ENCODE results near the gene ELOVL1. TPM values are rescaled to one million over a fixed set of nuclear protein-coding genes. Genes with fewer than 3 reads are reported as not detected.

ELOVL1 gene
- total and polyA plus RNA-seq, 2 experiments from 2014 or later = 16.7 to 23.3 TPM

DNA sequence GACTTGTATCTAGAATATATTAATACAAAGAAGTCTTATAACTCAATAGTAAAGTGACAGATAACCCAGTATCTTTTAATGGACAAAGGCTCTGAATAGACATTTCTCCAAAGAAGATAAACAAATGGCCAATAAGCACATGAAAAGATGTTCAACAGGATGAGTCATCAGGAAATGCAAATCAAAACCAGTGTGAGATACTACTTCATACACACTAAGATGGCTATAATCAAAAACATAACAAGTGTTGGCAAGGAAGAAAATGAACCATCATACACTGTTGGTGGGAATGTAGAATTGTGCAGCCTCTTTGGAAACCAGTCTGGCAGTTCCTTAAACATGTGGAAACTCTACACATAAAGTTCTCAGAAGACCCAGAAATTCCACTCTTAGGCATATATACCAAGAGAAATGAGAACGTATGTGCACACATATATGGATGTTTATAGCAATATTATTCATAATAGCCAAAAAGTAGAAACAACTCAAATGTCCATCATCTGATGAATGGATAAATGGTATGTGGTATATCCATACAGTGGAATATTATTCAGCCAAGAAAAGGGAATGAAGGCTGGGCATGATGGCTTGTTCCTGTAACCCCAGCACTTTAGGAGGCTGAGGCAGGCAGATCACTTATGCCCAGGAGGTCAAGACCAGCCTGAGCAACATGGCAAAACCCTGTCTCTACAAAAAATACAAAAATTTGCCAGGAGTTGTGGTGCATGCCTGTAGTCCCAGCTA, 40.1 kb downstream of the ELOVL1 start (continued):
- TF ChIP-seq, protein P1, sequence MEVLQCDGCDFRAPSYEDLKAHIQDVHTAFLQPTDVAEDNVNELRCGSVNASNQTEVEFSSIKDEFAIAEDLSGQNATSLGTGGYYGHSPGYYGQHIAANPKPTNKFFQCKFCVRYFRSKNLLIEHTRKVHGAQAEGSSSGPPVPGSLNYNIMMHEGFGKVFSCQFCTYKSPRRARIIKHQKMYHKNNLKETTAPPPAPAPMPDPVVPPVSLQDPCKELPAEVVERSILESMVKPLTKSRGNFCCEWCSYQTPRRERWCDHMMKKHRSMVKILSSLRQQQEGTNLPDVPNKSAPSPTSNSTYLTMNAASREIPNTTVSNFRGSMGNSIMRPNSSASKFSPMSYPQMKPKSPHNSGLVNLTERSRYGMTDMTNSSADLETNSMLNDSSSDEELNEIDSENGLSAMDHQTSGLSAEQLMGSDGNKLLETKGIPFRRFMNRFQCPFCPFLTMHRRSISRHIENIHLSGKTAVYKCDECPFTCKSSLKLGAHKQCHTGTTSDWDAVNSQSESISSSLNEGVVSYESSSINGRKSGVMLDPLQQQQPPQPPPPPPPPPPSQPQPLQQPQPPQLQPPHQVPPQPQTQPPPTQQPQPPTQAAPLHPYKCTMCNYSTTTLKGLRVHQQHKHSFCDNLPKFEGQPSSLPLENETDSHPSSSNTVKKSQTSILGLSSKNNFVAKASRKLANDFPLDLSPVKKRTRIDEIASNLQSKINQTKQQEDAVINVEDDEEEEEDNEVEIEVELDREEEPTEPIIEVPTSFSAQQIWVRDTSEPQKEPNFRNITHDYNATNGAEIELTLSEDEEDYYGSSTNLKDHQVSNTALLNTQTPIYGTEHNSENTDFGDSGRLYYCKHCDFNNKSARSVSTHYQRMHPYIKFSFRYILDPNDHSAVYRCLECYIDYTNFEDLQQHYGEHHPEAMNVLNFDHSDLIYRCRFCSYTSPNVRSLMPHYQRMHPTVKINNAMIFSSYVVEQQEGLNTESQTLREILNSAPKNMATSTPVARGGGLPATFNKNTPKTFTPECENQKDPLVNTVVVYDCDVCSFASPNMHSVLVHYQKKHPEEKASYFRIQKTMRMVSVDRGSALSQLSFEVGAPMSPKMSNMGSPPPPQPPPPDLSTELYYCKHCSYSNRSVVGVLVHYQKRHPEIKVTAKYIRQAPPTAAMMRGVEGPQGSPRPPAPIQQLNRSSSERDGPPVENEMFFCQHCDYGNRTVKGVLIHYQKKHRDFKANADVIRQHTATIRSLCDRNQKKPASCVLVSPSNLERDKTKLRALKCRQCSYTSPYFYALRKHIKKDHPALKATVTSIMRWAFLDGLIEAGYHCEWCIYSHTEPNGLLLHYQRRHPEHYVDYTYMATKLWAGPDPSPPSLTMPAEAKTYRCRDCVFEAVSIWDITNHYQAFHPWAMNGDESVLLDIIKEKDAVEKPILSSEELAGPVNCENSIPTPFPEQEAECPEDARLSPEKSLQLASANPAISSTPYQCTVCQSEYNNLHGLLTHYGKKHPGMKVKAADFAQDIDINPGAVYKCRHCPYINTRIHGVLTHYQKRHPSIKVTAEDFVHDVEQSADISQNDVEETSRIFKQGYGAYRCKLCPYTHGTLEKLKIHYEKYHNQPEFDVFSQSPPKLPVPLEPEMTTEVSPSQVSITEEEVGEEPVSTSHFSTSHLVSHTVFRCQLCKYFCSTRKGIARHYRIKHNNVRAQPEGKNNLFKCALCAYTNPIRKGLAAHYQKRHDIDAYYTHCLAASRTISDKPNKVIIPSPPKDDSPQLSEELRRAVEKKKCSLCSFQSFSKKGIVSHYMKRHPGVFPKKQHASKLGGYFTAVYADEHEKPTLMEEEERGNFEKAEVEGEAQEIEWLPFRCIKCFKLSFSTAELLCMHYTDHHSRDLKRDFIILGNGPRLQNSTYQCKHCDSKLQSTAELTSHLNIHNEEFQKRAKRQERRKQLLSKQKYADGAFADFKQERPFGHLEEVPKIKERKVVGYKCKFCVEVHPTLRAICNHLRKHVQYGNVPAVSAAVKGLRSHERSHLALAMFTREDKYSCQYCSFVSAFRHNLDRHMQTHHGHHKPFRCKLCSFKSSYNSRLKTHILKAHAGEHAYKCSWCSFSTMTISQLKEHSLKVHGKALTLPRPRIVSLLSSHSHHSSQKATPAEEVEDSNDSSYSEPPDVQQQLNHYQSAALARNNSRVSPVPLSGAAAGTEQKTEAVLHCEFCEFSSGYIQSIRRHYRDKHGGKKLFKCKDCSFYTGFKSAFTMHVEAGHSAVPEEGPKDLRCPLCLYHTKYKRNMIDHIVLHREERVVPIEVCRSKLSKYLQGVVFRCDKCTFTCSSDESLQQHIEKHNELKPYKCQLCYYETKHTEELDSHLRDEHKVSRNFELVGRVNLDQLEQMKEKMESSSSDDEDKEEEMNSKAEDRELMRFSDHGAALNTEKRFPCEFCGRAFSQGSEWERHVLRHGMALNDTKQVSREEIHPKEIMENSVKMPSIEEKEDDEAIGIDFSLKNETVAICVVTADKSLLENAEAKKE (CRISPR knock-in tag; IDR thresholded peaks at IDR 0.05) = no peak

DNA sequence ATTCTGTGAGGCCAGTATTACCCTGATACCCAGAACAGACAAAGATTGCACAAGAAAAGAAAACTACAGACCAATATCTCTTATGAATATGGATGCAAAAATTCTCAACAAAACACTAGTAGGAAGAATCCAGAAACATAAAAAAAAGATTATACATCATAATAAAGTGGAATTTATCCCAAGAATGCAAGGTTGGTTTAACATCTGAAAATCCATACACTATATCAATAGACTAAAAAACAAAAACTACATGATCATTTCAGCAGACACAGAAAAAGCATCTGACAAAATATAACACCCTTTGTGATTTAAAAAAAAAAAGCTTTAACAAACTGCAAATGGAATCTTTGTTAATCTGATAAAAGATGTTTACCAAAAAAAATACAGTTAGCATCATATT, 42.4 kb downstream of the ELOVL1 start:
- Histone ChIP-seq H4K20me1 (replicated peaks; ENCODE audit: insufficient read depth) (no peaks in the 10 kb centered on the region), H3F3A (replicated peaks; ENCODE audit: low read depth) (no peaks in the 10 kb centered on the region), H3K27me3 (ENCODE audit: insufficient read depth) (no peaks in the 10 kb centered on the region), H3K36me3 (ENCODE audit: insufficient read depth) (0 out of 2 replicates have a peak, but pooled peaks cover 3% of the 10 kb centered on the region), H3K27ac (ENCODE audit: low read depth) (no peak overlapping the region), H3K4me2 (no peak overlapping the region), H3K9me2 (ENCODE audit: insufficient read depth) (peaks cover 5% of the 10 kb centered on the region; the same call in 1 of the 2 replicates), H2AFZ (no peak overlapping the region), H3K79me2 (replicated peaks; ENCODE audit: insufficient read depth) (no peaks in the 10 kb centered on the region), H3K4me1 (ENCODE audit: insufficient read depth) (no peaks in the 10 kb centered on the region; the same call in 1 of the 2 replicates), H3K4me3 (no peak overlapping the region)
- Mint-ChIP-seq H3K4me3 (no peak overlapping the region), H3K36me3 (ENCODE audit: low read depth) (no peaks in the 10 kb centered on the region; the same call in 2 of the 3 replicates), H3K27me3 (ENCODE audit: insufficient read depth, low read depth, poor library complexity) (peaks cover 10% of the 10 kb centered on the region), H3K4me1 (peaks cover 7% of the 10 kb centered on the region; the same call in 2 of the 3 replicates), H3K27ac (no peak overlapping the region), H3K9me3 (peaks cover 26% of the 10 kb centered on the region)
- ATAC-seq (no peak), DNase-seq (ENCODE audit: low spot score) (no peak)
- TF ChIP-seq CREB1 (CRISPR knock-in tag; IDR thresholded peaks at IDR 0.05; ENCODE audit: low read depth) (no peak), ZNF114 (CRISPR knock-in tag; IDR thresholded peaks at IDR 0.05) (no peak), EZH2phosphoT487 (IDR thresholded peaks at IDR 0.05; ENCODE audit: unreplicated experiment) (no peak), NANOG (IDR thresholded peaks at IDR 0.05; ENCODE audit: borderline replicate concordance) (no peak), STAT1 (IDR thresholded peaks at IDR 0.05; ENCODE audit: unreplicated experiment) (no peak), ZNF331 (CRISPR knock-in tag; IDR thresholded peaks at IDR 0.05; ENCODE audit: low read depth) (no peak), POLR2AphosphoS5 (IDR thresholded peaks at IDR 0.05; ENCODE audit: low read depth) (no peak), JUNB (IDR thresholded peaks at IDR 0.05; ENCODE audit: unreplicated experiment) (no peak), EZH2 (IDR thresholded peaks at IDR 0.05; ENCODE audit: low read depth, unreplicated experiment) (no peak)
- TF ChIP-seq, protein P2, sequence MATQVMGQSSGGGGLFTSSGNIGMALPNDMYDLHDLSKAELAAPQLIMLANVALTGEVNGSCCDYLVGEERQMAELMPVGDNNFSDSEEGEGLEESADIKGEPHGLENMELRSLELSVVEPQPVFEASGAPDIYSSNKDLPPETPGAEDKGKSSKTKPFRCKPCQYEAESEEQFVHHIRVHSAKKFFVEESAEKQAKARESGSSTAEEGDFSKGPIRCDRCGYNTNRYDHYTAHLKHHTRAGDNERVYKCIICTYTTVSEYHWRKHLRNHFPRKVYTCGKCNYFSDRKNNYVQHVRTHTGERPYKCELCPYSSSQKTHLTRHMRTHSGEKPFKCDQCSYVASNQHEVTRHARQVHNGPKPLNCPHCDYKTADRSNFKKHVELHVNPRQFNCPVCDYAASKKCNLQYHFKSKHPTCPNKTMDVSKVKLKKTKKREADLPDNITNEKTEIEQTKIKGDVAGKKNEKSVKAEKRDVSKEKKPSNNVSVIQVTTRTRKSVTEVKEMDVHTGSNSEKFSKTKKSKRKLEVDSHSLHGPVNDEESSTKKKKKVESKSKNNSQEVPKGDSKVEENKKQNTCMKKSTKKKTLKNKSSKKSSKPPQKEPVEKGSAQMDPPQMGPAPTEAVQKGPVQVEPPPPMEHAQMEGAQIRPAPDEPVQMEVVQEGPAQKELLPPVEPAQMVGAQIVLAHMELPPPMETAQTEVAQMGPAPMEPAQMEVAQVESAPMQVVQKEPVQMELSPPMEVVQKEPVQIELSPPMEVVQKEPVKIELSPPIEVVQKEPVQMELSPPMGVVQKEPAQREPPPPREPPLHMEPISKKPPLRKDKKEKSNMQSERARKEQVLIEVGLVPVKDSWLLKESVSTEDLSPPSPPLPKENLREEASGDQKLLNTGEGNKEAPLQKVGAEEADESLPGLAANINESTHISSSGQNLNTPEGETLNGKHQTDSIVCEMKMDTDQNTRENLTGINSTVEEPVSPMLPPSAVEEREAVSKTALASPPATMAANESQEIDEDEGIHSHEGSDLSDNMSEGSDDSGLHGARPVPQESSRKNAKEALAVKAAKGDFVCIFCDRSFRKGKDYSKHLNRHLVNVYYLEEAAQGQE (IDR thresholded peaks at IDR 0.05; ENCODE audit: unreplicated experiment) = no peak
- TF ChIP-seq, protein P3, sequence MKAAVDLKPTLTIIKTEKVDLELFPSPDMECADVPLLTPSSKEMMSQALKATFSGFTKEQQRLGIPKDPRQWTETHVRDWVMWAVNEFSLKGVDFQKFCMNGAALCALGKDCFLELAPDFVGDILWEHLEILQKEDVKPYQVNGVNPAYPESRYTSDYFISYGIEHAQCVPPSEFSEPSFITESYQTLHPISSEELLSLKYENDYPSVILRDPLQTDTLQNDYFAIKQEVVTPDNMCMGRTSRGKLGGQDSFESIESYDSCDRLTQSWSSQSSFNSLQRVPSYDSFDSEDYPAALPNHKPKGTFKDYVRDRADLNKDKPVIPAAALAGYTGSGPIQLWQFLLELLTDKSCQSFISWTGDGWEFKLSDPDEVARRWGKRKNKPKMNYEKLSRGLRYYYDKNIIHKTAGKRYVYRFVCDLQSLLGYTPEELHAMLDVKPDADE (IDR thresholded peaks at IDR 0.05) = no peak

Data from GM23338 (cell line).